Hematopoietic multipotent progenitor cell treated with erythropoietin and hydrocortisone succinate and interleukin-3 and kit ligand, for 17 days (in vitro differentiated cells): ENCODE data around the gene IFNE.

Experiments
- DNase-seq: peaks from one replicate; pipeline ENCODE4 v3.0.0-alpha.2; 2015; ENCODE audit warnings: low spot score

Gene IFNE

DNA sequence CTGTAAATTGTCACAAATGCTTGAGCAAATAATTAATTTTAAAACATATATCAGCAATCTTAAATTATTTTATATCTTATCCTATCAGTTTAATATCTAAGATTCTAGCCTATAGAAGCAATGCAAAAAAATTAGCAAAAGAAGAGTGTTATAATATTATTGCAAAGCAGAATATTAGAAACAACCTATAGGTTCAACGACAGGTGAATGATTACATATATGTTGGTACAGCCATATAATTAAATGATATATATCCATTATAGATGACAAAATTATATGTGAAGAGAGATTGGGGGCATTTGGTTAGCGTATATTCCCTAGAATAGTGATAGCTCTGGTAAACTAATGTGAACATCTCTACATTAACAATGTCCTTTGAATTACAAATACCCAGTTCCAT lies at the start of gene IFNE:
TSS of gene IFNE (minus strand) at position 101 of the 400 bp plus-strand sequence. CDS start 619 bp downstream, outside the sequence.
- no peak for DNase-seq

DNA sequence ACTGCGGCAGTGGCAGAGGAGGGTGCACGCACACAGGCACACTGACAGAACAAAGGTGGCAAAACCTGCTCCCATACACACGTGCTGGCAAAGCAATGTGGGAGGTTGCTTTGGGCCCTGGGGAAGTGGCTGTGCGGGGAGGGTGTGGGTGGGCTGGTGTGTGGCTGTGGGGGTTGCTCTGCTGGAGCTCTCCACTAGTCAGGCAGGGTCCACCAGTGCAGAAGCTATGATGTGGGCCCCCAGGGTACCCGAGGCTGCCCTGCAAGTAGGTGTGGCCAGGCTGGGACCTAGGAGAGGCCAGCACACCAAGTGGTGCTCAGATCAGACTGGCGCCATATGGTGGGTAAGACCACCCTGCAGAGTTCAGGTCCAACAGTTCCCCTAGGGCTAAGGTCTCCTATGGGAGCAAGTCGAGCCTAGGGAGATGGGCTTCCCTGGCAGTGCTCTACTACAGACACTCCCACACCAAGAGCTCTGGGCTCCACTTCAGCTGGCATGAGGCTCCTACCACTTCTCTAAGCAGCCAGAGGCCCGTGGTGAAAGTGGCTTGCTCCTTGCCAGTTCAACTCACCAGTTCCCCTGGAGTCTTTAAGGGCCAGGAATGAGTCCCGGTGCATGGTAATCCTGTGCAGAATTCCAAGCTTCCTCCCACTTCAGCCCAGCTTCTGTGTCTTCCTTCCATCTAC lies 46.2 kb upstream of the IFNE start:
- no peak for DNase-seq

DNA sequence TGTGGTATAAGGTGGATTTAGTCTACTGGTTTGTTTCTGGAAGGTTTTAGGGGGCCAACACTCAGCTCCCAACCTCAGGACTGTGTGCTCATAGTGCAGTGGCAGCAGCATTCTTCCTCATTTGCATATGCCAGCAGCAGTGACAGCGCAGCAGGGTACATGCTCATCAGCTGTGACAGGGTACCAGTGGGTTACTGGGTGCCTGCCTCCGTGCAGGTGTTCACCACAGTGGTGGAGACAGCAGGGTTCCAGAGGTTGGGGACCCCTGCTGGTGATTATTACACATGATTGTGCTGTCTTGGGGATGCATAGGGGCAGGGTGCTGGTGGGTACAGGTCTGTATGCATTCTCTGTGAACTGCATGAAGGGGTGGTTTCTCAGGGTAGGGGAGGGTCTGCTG lies 45.5 kb upstream of the IFNE start:
- no peak for DNase-seq

- no peak for DNase-seq
Measured at GRCh38 chr9:21525174-21525573, 43.1 kb upstream of the IFNE start.

GRCh38 chr9:21524099-21524830 lies 42.2 kb upstream of the IFNE start:
- no peak for DNase-seq

- no peak for DNase-seq
Measured at GRCh38 chr9:21523021-21524014, 41.2 kb upstream of the IFNE start.

GRCh38 chr9:21522348-21522747 lies 40.2 kb upstream of the IFNE start:
- DNase-seq = no peak

GRCh38 chr9:21521448-21521847 lies 39.3 kb upstream of the IFNE start:
- DNase-seq = no peak

GRCh38 chr9:21520501-21521228 lies 38.6 kb upstream of the IFNE start:
- DNase-seq = no peak

DNA sequence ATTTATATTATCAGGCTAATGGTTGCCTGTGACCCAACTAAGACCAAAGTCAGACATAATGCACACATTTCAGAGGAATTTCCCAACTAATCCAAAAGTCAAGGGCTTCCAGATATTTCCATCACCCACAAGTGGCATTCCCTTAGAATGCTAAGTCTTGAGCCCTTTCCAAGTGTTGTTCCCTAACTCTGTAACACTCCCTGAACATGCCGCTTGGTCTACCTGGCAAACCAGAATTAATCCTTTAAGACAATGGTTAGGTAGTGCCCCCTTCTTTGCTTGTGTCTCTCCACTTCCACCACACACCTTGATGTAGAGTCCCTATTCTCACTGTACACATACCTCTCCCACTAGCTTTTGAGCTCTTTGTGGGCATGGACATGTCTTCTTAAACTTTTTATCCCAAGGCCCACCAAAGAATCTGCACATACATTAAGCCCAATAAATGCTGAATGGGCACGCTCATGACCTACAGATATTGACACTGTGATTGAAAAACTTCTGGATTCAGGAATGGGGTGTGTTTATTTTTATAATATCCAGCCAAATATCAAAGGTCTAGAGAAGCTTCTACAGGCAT lies 37.8 kb upstream of the IFNE start:
- no peak for DNase-seq

GRCh38 chr9:21516796-21517195 lies 34.7 kb upstream of the IFNE start:
- DNase-seq = no peak

GRCh38 chr9:21513431-21513830 lies 31.3 kb upstream of the IFNE start:
- DNase-seq = no peak

DNA sequence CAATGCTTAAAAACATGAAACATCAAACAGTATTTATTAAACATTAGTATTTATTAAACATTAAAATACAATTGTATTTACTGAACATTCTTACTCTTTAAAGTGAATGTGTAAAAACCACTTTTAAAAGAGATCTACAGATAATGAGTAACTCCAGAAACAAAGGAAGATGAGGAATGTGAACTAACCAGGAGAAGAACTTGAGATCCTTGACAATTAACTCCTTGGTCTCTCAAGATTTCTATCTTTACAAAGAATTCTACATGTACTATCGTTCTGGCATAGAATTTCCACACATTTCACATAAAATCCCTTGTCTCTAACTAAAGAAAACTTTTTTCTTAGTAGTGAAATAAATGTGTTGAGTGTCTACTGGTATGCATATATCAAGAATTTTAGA lies 28.7 kb upstream of the IFNE start:
- no peak for DNase-seq

DNA sequence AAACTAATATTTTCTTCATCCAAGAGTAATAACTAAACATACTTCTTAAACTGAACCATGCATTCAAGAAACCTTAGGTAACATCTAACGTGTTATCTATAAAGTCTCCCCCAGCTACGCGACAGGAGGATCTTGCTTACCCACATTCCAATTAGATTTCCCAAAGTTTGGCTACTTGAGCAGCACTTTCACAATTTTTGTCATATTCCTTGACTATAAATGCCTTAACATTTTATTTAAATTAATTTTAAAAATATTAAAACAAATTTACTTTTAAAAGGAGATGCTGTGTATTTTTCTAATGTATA lies 25.3 kb upstream of the IFNE start:
- no peak for DNase-seq

GRCh38 chr9:21506626-21507482 lies 24.7 kb upstream of the IFNE start:
- DNase-seq = no peak

GRCh38 chr9:21505425-21506179 lies 23.5 kb upstream of the IFNE start:
- DNase-seq = no peak

- no peak for DNase-seq
Measured at GRCh38 chr9:21504894-21505293, 22.8 kb upstream of the IFNE start.

GRCh38 chr9:21504113-21504512 lies 22.0 kb upstream of the IFNE start:
- DNase-seq = no peak

- DNase-seq = no peak
Measured at GRCh38 chr9:21502586-21502985, 20.5 kb upstream of the IFNE start.

GRCh38 chr9:21499912-21500311 lies 17.8 kb upstream of the IFNE start:
- DNase-seq = no peak
